Right atrium auricular region (tissue), 2 donors: ENCODE results near the gene ADGRG3. TPM values are rescaled to one million over a fixed set of nuclear protein-coding genes. Genes with fewer than 3 reads are reported as not detected.

ENCODE experiments used
- DNase-seq: peaks from one replicate; pipeline ENCODE4 v3.0.0-alpha.2; 2019; ENCODE audit warnings: low spot score
- H3K27ac ChIP-seq, 2 donors: fragments of 200-600 bp; sonication (generic); 1 replicate in 1 of 2; 2 replicates in 1 of 2; pipeline ENCODE4 v1.5.1; 2016 to 2019
- H3K27me3 ChIP-seq, 2 donors: fragments of 200-600 bp; sonication (generic); one replicate each; pipeline versions ENCODE4 v1.5.1 to v1.6.0; 2017 to 2019
- H3K36me3 ChIP-seq: fragments of 200-600 bp; sonication (generic); one replicate; pipeline ENCODE4 v1.5.1; 2016
- H3K4me1 ChIP-seq, 2 donors: fragments of 200-600 bp; sonication (generic); one replicate each; pipeline versions ENCODE4 v1.5.1 to v1.6.0; 2017 to 2019
- H3K4me3 ChIP-seq, 2 donors: fragments of 200-600 bp; sonication (generic); 1 replicate in 1 of 2; 2 replicates in 1 of 2; pipeline ENCODE4 v1.5.1; 2017 to 2019; ENCODE audit warnings: mild to moderate bottlenecking in 1 of 2, moderate library complexity in 1 of 2
- H3K9me3 ChIP-seq, 2 donors: fragments of 200-600 bp; sonication (generic); one replicate each; pipeline ENCODE4 v1.5.1; 2019
- total RNA-seq, 2 donors: library from RNA; depleted of rRNA; stranded (reverse); fragments of >200 nt; gene quantifications; one replicate each; pipeline ENCODE4 v1.1.0, GENCODE V29; 2016
- TF ChIP-seq, protein P1 (sequence below), 2 donors: fragments of 200-600 bp; sonication (generic); IDR thresholded peaks; one replicate each; pipeline ENCODE4 v1.5.1; 2019; ENCODE audit warnings: antibody characterized with exemption in 2 of 2

ADGRG3 gene
- total RNA-seq, 2 donors from 2014 or later = 0.75 to 1.0 TPM

DNA sequence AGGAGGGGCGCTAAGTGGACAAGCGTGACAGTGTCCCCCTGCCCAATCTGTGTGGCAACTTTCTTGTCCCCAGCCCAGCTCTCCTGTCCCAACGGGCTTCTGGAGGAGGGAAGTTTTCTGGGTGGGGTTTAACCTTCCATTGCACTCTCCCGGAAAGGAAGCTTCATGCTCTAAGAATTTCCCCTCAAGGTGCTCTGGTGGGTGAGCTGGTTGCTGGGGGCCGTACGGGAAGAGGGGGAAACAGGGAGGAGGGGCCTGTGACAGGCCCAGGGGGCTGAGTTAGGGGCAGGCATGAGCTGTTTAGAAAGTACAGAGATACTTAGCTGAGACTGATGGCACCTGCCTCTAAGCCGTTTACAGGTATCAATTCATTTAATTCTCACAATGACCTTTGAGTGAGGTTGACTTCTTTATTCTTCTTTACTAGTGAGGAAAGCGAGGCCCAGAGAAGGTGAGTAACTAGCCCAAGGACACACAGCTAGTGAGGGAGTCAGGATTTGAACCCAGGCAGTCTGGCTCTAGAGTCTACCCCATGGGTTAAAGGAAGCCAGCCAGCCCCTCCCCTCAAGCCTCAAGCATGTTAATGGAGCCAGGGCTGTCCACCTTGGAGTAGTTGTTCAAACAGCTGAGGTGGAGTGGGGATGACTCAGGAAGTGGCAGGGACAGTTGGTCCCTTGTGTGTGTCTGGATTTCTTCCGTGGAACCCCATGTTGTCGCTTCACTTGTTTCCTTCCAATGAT is 20.8 kb upstream of the ADGRG3 start:
- peak overlapping the region; percentile 61 to 71 for H3K27ac ChIP-seq
- no peak overlapping the region for H3K4me3 ChIP-seq
- no peaks in the 10 kb centered on the region for H3K27me3 ChIP-seq
- DNase-seq = no peak
- TF ChIP-seq, protein P1, sequence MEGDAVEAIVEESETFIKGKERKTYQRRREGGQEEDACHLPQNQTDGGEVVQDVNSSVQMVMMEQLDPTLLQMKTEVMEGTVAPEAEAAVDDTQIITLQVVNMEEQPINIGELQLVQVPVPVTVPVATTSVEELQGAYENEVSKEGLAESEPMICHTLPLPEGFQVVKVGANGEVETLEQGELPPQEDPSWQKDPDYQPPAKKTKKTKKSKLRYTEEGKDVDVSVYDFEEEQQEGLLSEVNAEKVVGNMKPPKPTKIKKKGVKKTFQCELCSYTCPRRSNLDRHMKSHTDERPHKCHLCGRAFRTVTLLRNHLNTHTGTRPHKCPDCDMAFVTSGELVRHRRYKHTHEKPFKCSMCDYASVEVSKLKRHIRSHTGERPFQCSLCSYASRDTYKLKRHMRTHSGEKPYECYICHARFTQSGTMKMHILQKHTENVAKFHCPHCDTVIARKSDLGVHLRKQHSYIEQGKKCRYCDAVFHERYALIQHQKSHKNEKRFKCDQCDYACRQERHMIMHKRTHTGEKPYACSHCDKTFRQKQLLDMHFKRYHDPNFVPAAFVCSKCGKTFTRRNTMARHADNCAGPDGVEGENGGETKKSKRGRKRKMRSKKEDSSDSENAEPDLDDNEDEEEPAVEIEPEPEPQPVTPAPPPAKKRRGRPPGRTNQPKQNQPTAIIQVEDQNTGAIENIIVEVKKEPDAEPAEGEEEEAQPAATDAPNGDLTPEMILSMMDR (IDR thresholded peaks at IDR 0.05) = no peak
- peaks cover 0 to 64% of the 10 kb centered on the region in 2 donors for H3K4me1 ChIP-seq
- no peaks in the 10 kb centered on the region for H3K36me3 ChIP-seq
- no peaks in the 10 kb centered on the region for H3K9me3 ChIP-seq

DNA sequence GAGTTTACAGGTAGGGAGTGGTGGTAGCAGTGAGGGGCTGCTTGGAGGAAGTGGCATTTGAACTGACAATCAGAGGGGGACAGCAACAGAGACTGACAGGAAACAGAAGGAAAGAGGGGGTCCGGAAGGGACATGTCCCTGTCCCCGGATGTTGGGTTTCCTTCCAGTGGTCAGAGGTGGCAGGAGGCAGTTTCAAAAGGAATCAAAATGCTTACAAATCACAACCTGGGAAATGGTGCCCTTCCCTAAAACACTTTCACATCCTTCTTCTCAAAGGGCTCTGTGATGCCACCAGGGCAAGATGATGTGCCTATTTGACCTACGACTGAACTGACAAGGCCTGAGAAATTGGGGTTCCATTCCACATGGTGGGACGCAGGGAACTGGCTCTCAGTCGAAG is 20.0 kb upstream of the ADGRG3 start:
- Histone ChIP-seq H3K4me1 (peaks cover 0 to 56% of the 10 kb centered on the region in 2 donors), H3K9me3 (no peaks in the 10 kb centered on the region), H3K36me3 (no peaks in the 10 kb centered on the region), H3K4me3 (no peak overlapping the region), H3K27me3 (no peaks in the 10 kb centered on the region), H3K27ac (peak overlapping the region; percentile 61 to 71)
- TF ChIP-seq, protein P1 (IDR thresholded peaks at IDR 0.05) = no peak
- DNase-seq = no peak

DNA sequence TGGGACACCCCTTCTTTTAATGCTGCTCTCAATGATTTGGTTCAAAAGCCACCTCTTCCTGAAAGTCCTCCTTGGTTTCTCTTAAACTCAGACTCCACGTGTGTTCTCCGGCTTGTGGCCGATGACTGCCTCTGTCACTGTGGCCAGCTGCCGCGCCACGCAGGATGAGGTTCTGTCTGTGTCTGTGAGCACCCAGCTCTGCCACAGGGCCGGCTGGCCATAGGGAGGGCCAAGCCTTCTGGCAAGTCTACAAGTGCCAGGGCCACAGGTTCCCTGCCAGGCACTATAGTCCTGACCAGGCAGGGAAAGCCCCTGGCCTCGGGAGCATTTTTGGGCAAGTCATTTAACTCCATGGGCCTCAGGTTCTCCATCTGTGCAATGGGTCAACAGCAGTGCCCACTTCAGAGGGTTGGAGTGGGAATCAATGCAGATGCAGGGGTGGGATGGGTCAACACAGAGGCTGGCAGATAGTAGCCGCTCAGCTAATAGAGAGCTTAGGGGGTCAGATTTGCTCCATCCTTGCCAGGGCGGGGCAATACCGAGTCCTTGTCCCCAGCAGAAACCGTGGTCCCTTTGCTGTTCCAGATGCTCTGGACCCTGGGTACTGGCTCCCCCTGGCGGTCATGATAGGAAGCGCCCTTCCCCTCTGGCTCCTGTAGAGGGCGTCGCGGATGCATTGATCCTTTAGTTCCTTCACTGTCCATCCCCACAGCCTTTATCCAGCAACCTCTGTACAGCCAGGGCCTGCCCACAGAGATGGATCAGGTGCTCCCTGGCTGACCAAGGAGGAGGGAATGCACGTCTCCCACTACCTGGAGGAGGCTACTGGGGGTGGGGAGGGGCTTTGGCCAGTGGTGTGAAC is 19.3 kb upstream of the ADGRG3 start:
- no peaks in the 10 kb centered on the region for H3K9me3 ChIP-seq
- H3K27me3 ChIP-seq = no peaks in the 10 kb centered on the region
- DNase-seq = peak; percentile 85
- TF ChIP-seq, protein P1 (IDR thresholded peaks at IDR 0.05) = peak; percentile 98 to 100
- peaks cover 0 to 49% of the 10 kb centered on the region in 2 donors for H3K4me1 ChIP-seq
- H3K27ac ChIP-seq = peak overlapping the region; percentile 61 to 71
- no peaks in the 10 kb centered on the region for H3K36me3 ChIP-seq
- H3K4me3 ChIP-seq = no peak overlapping the region

DNA sequence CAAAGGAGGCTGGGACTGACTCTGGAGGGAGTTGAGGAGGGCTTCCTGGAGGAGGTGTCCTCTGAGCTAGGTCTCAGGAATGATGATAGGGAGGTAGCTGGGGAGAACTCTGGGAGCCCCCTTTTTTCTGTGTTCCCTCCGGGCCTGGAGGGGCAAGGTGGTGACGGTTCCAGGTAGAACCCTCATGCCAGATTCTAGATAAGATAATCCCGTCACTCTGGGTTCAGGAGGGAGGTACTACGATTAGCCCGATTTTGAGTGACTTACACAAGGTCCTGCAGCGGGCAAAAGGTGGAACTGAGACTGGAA is 18.7 kb upstream of the ADGRG3 start:
- Histone ChIP-seq H3K27me3 (no peaks in the 10 kb centered on the region), H3K4me3 (no peak overlapping the region), H3K36me3 (no peaks in the 10 kb centered on the region), H3K4me1 (peaks cover 0 to 43% of the 10 kb centered on the region in 2 donors), H3K9me3 (no peaks in the 10 kb centered on the region), H3K27ac (no peak overlapping the region)
- no peak for DNase-seq
- TF ChIP-seq, protein P1 (IDR thresholded peaks at IDR 0.05) = no peak

DNA sequence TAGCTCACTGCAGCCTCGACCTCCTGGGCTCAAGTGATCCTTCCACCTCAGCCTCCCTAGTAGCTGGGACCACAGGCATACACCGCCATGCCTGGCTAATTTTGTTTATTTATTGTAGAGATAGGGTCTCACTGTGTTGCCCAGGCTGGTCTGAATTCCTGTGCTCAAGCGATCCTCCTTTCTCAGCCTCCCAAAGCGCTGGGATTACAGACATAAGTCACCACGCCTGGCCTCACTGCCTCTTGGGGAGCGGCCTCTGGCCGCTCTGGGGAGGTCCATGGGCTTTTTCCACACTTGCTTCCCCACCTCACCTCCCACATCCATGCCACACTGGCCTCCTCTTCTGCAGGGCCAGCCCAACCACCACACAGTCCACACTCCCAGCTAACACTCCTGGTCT is 18.3 kb upstream of the ADGRG3 start:
- H3K27ac ChIP-seq = no peak overlapping the region
- H3K4me1 ChIP-seq = peaks cover 0 to 43% of the 10 kb centered on the region in 2 donors
- H3K27me3 ChIP-seq = no peaks in the 10 kb centered on the region
- no peak overlapping the region for H3K4me3 ChIP-seq
- TF ChIP-seq, protein P1 (IDR thresholded peaks at IDR 0.05) = no peak
- DNase-seq = no peak
- H3K9me3 ChIP-seq = no peaks in the 10 kb centered on the region
- no peaks in the 10 kb centered on the region for H3K36me3 ChIP-seq
